RWPE1 (cell line): Measurements from ENCODE around the gene GPRC5D.

Source experiments
- CTCF ChIA-PET: fragments of 350-600 bp; sonication (Branson Sonifier 250); formaldehyde crosslinking; extraction: SDS; loops from one replicate; lab custom pipeline; 2021; lab: Yijun Ruan, JAX
- POLR2A ChIA-PET: fragments of 400-600 bp; formaldehyde crosslinking; extraction: SDS; loops from one replicate; lab custom pipeline; 2020; ENCODE audit warnings: antibody characterized with exemption; ENCODE audit not compliant: low non-redundant PET; lab: Yijun Ruan, JAX
- DNase-seq: peaks from one replicate; pipeline ENCODE4 v3.0.0; 2012; ENCODE audit warnings: low spot score
- H3K27ac ChIP-seq: fragments of 450-650 bp; 2 replicates; pipeline ENCODE4 v1.5.1; 2017
- TF ChIP-seq, protein P1 (sequence below): fragments of 450-650 bp; conservative IDR thresholded peaks from 2 replicates; pipeline ENCODE4 v1.5.1; 2017; ENCODE audit warnings: low read depth, mild to moderate bottlenecking

The GPRC5D gene

DNA sequence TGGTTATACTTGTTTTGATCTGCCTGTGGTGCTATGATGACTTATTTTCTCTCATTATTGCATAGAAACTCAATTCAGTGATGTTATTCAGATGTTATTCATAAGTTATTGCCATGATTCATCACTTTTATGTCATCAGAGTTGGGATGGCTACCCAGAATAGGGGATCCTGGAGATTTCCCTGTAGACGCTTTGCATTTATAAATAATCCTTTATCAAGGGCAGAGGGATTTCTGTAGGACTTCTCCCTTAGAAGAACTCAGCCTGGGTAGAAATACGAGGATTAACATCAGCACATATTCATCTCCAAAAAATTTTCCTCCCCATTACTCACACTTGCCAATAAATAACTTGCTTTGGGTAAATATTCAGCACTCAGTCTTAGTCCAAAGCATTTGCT, 55.7 kb downstream of the GPRC5D start:
- TF ChIP-seq, protein P1, sequence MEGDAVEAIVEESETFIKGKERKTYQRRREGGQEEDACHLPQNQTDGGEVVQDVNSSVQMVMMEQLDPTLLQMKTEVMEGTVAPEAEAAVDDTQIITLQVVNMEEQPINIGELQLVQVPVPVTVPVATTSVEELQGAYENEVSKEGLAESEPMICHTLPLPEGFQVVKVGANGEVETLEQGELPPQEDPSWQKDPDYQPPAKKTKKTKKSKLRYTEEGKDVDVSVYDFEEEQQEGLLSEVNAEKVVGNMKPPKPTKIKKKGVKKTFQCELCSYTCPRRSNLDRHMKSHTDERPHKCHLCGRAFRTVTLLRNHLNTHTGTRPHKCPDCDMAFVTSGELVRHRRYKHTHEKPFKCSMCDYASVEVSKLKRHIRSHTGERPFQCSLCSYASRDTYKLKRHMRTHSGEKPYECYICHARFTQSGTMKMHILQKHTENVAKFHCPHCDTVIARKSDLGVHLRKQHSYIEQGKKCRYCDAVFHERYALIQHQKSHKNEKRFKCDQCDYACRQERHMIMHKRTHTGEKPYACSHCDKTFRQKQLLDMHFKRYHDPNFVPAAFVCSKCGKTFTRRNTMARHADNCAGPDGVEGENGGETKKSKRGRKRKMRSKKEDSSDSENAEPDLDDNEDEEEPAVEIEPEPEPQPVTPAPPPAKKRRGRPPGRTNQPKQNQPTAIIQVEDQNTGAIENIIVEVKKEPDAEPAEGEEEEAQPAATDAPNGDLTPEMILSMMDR = no peak
- POLR2A ChIA-PET = interaction anchor here (0.6 to 0.7 kb wide), 2 partner anchors 37 to 117 kb away, joined by 4 to 5 read pairs; no protein-coding TSS in a partner anchor
- no peak overlapping the region for H3K27ac ChIP-seq
- CTCF ChIA-PET = no interaction called here
- DNase-seq = no peak

DNA sequence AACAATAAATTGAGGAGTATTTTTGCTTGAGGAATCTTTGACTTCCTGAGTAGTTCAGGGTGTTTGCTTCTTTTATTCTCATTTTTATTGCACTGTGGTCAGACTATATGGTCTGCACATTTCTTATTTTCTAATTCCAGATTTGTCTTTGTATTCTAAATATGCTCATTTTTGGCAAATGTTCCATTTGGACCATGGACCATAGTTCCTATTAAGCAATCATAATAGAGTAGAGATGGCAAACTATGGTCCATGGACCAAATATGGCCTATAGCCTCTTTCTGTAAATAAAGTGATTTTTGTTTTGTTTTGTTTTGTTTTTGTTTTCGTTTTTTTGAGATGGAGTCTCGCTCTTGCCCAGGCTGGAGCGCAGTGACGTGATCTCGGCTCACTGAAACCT, 58.5 kb downstream of the GPRC5D start:
- POLR2A ChIA-PET = no interaction called here
- no peak for DNase-seq
- H3K27ac ChIP-seq = no peak overlapping the region

DNA sequence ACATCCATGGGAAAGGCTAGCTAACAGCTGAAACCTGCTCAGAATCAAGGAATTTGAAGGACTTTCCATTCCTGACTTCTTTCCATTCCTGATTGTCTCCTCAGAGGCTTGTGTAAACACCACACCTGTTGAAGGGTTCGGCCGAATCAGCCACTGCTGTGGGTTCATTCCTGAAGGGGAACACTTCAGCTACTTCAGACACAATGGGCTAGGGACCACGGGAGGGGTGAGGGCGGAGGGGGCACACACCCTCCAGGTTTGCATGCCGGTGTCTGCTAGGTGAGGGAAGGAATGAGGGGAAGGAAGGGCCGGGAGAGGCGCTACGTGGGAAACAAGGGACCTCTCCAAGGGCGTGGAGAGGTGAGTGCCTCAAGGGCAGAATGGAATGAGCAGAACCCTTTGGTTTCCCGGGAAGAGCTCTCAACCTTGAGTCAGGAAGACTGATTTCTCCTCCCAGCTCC, 59.3 kb downstream of the GPRC5D start:
- TF ChIP-seq, protein P1 = no peak
- ChIA-PET CTCF (interaction anchor here (1.1 to 2.8 kb wide), 2 partner anchors 24 to 56 kb away, joined by 11 to 13 read pairs; no protein-coding TSS in a partner anchor), POLR2A (interaction anchor here (0.8 kb wide), 1 partner anchor 21 kb away, joined by 3 read pairs; no protein-coding TSS in a partner anchor)
- no peak for DNase-seq
- peak overlapping the region; percentile 92 for H3K27ac ChIP-seq

More for the DNA sequence above, 58.5 kb downstream of the GPRC5D start:
- CTCF ChIA-PET = interaction anchor here (1.1 to 2.8 kb wide), 2 partner anchors 23 to 57 kb away, joined by 11 to 13 read pairs; no protein-coding TSS in a partner anchor
- TF ChIP-seq, protein P1 = no peak

DNA sequence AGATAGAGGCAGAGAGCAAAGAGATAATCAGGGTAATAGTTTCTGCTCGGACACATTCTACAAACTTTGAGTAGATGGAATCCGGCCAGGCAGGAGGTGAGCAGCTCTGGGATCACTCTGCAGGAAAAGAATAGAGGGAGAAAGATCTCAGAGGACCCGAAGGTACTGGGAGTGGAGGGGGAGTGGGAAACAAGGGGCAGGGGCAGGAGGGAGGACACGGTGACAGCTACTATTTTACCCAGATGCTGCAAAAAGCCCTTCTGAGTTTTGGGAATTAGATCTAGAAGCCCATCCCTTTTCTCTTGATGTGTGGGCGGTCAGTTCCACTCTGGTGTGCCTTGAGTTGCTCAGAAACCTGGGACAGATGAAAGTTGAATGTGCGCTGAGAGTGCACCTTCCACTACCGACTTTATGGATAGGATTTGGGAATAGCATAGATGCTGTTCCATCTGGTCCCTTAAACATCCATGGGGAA, 60.1 kb downstream of the GPRC5D start:
- CTCF ChIA-PET = interaction anchor here (0.6 to 2.8 kb wide), 6 partner anchors 8 to 166 kb away, joined by 3 to 13 read pairs (median 3); no protein-coding TSS in a partner anchor
- TF ChIP-seq, protein P1 = no peak
- DNase-seq = no peak
- POLR2A ChIA-PET = interaction anchor here (1.2 to 1.7 kb wide), 4 partner anchors 9 to 89 kb away, joined by 4 to 11 read pairs (median 8); no protein-coding TSS in a partner anchor
- peak overlapping the region; percentile 92 for H3K27ac ChIP-seq

- ChIA-PET POLR2A (interaction anchor here (1.2 to 1.7 kb wide), 4 partner anchors 10 to 88 kb away, joined by 4 to 11 read pairs (median 8); no protein-coding TSS in a partner anchor), CTCF (interaction anchor here (0.6 to 2.8 kb wide), 13 partner anchors 9 to 165 kb away, joined by 3 to 13 read pairs (median 3); no protein-coding TSS in a partner anchor)
- DNase-seq = peak; percentile 87
- TF ChIP-seq, protein P1 = 0 out of 2 replicates have a peak, but pooled peaks have one; percentile 7
- H3K27ac ChIP-seq = peak within 1 kb of the TSS; percentile 92
Measured at GRCh38 chr12:12891080-12891880, 60.7 kb downstream of the GPRC5D start, which contains the start of gene GPRC5A. TSS of gene GPRC5A (plus strand) at chr12:12891562. CDS start at chr12:12908250, 16,688 bp downstream.
